HG02943 (cell line): ENCODE measurements around the gene PDHB.

Experiments
- ATAC-seq: cut with Tn5 transposase; IDR thresholded peaks from one replicate; pipeline ENCODE4 v1.9.1; 2021; ENCODE audit warnings: mild to moderate bottlenecking, low read depth, moderate library complexity; ENCODE audit not compliant: unreplicated experiment

PDHB gene

GRCh38 chr3:58433400-58434167, at the start of gene PDHB:
TSS of gene PDHB (minus strand) at chr3:58433832. CDS start at chr3:58433809, 23 bp downstream.
- ATAC-seq, result peak; percentile 90

GRCh38 chr3:58482917-58483636, 49.4 kb upstream of the PDHB start:
- no peak for ATAC-seq

- ATAC-seq, result no peak
Observed at GRCh38 chr3:58480309-58480708, 46.7 kb upstream of the PDHB start.

- no peak for ATAC-seq
Observed at GRCh38 chr3:58478781-58479180, 45.1 kb upstream of the PDHB start.

- ATAC-seq, result no peak
Observed at GRCh38 chr3:58474967-58475578, 41.4 kb upstream of the PDHB start.

- ATAC-seq, result no peak
Observed at GRCh38 chr3:58474348-58474911, 40.8 kb upstream of the PDHB start.

- ATAC-seq, result no peak
Observed at GRCh38 chr3:58473275-58473674, 39.6 kb upstream of the PDHB start.

GRCh38 chr3:58471025-58471887, 37.6 kb upstream of the PDHB start:
- no peak for ATAC-seq

GRCh38 chr3:58470363-58471024, 36.9 kb upstream of the PDHB start:
- no peak for ATAC-seq

GRCh38 chr3:58469096-58469495, 35.5 kb upstream of the PDHB start:
- ATAC-seq, result no peak

GRCh38 chr3:58466899-58467563, 33.4 kb upstream of the PDHB start:
- no peak for ATAC-seq

- no peak for ATAC-seq
Observed at GRCh38 chr3:58464866-58465265, 31.2 kb upstream of the PDHB start.

GRCh38 chr3:58463942-58464271, 30.3 kb upstream of the PDHB start:
- no peak for ATAC-seq

- ATAC-seq, result peak; percentile 73
Observed at GRCh38 chr3:58463181-58463941, 29.7 kb upstream of the PDHB start.

- no peak for ATAC-seq
Observed at GRCh38 chr3:58462829-58463180, 29.2 kb upstream of the PDHB start.

- ATAC-seq, result no peak
Observed at GRCh38 chr3:58459160-58459559, 25.5 kb upstream of the PDHB start.

- ATAC-seq, result no peak
Observed at GRCh38 chr3:58452176-58452575, 18.5 kb upstream of the PDHB start.

GRCh38 chr3:58441514-58442450, 8.2 kb upstream of the PDHB start:
- no peak for ATAC-seq
